ENCODE measurements around the gene ACTN2.

The ACTN2 gene

GRCh38 chr1:236751385-236751784 lies 65.1 kb downstream of the ACTN2 start:
- DNase-seq (ENCODE audit: low read depth): no peak
- no peak for TF ChIP-seq CTCF (conservative IDR thresholded peaks at IDR 0.05; ENCODE audit: control insufficient read depth, insufficient read depth, low read depth, low read length)
- H3K4me3 ChIP-seq (ENCODE audit: control insufficient read depth, low read depth, low read length): no peak overlapping the region

- no peak overlapping the region for H3K4me3 ChIP-seq (ENCODE audit: control insufficient read depth, low read depth, low read length)
- no peak for DNase-seq (ENCODE audit: low read depth)
- no peak for TF ChIP-seq CTCF (conservative IDR thresholded peaks at IDR 0.05; ENCODE audit: control insufficient read depth, insufficient read depth, low read depth, low read length)
These were observed 65.6 kb downstream of the ACTN2 start for GRCh38 chr1:236751935-236752334.

GRCh38 chr1:236753516-236753915 lies 67.2 kb downstream of the ACTN2 start:
- TF ChIP-seq CTCF (conservative IDR thresholded peaks at IDR 0.05; ENCODE audit: control insufficient read depth, insufficient read depth, low read depth, low read length): peak; percentile 17
- H3K4me3 ChIP-seq (ENCODE audit: control insufficient read depth, low read depth, low read length): no peak overlapping the region
- peak; percentile 24 for DNase-seq (ENCODE audit: low read depth)

GRCh38 chr1:236753964-236754363 lies 67.7 kb downstream of the ACTN2 start:
- H3K4me3 ChIP-seq (ENCODE audit: control insufficient read depth, low read depth, low read length): no peak overlapping the region
- no peak for TF ChIP-seq CTCF (conservative IDR thresholded peaks at IDR 0.05; ENCODE audit: control insufficient read depth, insufficient read depth, low read depth, low read length)
- DNase-seq (ENCODE audit: low read depth): no peak

- no peak for DNase-seq (ENCODE audit: low read depth)
- no peak overlapping the region for H3K4me3 ChIP-seq (ENCODE audit: control insufficient read depth, low read depth, low read length)
- TF ChIP-seq CTCF (conservative IDR thresholded peaks at IDR 0.05; ENCODE audit: control insufficient read depth, insufficient read depth, low read depth, low read length): no peak
These were observed 68.4 kb downstream of the ACTN2 start for GRCh38 chr1:236754525-236755210.

- no peak for DNase-seq (ENCODE audit: low read depth)
- no peak overlapping the region for H3K4me3 ChIP-seq (ENCODE audit: control insufficient read depth, low read depth, low read length)
- no peak for TF ChIP-seq CTCF (conservative IDR thresholded peaks at IDR 0.05; ENCODE audit: control insufficient read depth, insufficient read depth, low read depth, low read length)
These were observed 71.3 kb downstream of the ACTN2 start for GRCh38 chr1:236757640-236758039.
